HG03103 (cell line): ENCODE results near the gene PHC2.

ENCODE experiments used
- ATAC-seq: cut with Tn5 transposase; IDR thresholded peaks from one replicate; pipeline ENCODE4 v1.9.1; 2021; ENCODE audit warnings: low read depth; ENCODE audit not compliant: unreplicated experiment

The PHC2 gene

DNA sequence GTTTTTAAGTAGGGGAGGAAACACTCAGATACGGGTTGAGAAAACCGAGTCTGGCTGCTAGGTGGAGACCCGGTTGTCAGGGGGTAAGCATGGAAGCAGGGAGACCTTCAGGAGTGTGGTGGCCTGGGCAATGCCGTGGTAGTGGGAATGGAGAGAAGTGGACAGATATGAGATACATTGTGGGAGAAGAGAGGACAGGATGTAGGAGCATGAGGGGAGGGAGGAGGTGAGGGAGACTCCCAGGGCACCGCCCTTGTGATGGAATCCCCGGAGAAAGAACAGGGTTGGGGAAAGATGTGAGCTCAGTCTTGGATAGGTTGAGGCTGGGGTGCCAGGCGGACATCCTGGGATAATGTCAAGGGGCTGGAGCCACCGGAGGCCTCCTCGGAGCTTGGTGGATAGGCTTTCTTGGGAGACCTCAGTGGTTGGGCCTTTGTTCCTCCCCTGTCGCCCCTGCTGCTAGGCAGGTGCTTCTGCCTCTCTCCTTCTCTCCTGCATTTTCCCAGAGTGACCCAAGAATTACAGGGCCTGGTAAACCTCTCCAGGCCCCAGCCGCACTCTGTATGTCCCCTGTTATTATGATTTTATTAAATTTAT, 153.3 kb downstream of the PHC2 start:
- no peak for ATAC-seq

DNA sequence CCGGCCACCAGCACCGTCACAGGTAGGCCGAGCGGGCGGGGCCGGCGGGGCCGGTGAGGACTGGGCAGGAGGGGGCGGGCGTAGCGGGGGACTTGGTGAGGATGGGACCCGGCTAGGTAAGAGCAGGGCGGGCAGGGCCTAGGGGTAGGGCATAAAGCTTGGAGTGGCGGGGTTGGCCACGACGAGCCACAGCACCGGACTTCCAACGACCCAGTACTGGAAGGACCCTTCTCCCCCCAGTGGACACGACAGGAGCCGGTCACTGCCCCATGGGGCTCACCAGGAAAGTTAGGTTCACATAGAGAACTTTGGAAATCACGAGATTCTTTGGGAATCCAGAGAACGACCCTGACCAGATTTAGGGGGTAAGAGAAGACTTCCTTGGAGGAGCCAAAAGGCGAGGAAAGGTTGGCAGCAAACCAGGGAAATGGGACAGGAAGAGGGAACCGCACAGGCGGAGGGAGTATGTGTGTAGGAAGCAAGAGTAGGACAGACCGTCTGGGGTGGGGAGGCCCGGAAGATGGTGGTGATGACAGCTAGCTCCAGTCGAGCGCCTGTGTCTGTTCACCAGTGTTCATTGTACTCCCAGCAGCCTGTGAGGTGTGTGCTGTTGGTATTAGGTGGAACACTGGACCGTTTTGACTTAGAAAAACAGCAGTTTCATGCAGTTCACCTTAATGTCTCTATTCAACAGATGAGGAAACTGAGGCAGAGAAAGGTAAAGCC, 154.2 kb downstream of the PHC2 start:
- no peak for ATAC-seq

DNA sequence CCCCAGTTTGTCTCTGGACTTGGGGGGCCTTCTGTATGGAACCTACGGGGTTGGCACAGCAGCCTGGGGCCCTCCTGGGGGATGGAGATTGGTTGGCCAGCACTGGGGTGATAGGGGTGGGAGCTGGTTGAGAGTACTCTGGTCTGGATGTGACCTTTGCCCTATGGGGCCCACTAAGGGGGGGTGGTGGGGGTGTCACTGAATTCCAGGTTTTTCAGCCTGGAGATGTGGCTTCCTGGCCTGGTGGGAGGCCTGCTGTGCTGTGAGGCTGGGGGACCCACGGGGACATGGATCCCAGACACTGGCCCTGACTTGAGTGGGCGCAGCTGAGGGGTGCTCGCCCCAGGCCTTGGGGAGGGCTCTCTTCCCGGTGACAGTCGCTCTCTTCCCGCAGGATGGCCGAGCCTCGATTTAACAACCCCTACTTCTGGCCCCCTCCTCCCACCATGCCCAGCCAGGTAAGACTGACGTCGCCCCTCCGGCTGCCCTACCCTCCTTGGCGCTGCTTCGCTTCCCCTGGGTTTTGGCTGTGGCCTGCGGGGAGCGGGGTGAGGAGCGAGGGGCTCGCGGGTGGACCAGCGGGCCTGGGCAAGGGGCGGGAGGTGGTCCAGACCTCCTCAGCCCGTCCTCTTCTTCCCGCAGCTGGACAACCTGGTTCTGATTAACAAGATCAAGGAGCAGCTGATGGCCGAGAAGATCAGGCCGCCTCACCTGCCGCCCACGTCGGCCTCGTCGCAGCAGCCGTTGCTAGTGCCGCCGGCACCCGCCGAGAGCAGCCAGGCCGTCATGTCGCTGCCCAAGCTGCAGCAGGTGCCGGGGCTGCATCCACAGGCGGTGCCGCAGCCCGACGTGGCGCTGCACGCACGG, 155.0 kb downstream of the PHC2 start:
- ATAC-seq = no peak

DNA sequence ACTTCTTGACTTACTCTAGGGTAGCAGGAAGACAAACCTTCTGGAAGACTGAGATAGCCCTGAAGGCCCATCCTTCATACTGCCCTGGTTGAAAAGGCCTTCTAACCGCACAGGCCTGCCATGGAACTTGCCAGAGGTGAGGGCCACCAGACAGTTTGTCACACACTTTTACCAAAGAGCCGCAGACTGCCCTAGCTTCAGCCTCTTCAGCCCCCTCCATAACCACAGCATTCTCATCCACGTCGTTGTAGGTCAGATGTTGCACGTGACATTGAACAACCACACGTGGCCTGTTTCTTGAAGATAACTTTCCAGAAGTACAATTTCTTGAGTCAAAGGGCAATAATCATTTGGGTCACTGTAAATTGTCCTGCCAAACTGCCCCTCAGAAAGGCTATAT, 155.7 kb downstream of the PHC2 start:
- no peak for ATAC-seq

DNA sequence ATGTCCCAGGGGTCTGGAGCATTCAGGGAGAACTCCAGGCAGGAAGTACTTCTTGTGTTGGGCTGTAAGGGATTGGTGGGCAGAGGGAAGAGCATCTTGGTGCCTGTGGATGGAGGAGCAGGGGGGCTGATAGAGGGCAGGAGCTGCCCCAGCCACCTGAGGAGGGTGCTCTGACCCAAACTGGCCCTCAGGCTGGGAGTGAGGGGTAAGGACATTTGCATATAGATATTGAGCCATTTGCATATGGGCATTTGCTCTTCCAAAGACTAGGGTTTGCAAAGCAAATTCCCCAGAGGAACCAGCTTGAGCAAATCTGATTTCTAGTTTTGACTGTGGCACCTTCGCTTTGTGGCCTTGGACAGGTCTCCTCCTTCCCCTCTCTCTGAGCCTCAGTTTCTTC, 156.4 kb downstream of the PHC2 start:
- no peak for ATAC-seq

DNA sequence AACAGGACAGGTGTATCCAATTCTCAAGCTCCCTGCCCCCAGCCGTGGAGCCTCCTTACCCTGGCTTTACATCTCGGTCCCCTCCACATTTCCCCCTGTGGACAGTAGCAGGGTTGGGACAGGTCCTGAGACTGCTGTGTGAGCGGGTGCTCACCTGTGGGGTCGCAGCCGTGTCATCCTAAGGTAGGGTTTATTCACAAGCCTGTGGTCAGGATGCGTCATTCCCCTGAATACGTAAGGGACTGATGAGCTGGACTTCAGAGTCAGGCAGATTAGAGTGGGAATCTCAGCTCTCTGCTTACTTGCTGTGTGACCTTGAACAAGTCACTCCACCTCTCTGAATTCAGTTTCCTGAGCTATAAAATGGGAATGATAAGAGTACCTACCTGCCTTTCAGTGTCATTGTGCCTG, 156.9 kb downstream of the PHC2 start:
- ATAC-seq = no peak
